ENCODE measurements around the gene FBLN5.
"Not testable (repeated sequence)": the region's sequence is repeated elsewhere in the genome, so short reads cannot be mapped to it uniquely, and the experiment has no call there.

FBLN5 gene

DNA sequence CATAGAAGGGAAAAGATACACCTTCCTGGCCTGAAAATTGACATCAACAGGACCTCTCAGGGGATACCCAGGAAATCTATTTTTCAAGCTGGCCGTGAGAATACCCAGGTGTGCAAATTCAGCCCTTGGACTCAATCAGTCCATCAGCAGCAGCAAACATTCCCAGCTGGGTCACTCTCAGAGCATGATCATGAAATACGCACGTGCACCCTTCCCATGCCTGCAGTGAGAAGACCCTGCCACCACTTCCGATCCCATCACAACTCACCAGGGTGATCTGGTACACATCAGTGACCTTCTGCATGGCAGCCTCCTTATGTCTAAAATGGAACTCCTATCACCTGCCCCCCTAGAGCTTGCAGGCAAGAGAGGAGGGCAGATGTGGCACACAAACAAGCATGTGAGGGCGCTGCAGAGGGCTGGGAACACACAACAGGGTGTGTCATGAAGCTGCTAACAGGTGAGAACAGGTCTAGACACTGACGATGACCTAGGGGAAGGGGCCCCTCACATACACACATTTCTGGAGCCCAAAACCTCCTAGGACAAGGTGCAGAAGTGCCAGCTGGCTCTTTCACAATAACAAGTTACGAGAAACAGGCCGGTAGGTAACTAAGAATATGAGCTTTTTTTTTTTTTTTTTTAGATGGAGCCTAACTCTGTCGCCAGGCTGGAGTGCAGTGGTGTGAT is 42.4 kb downstream of the FBLN5 start:
- DNase-seq (ENCODE audit: low spot score) = no peak

DNA sequence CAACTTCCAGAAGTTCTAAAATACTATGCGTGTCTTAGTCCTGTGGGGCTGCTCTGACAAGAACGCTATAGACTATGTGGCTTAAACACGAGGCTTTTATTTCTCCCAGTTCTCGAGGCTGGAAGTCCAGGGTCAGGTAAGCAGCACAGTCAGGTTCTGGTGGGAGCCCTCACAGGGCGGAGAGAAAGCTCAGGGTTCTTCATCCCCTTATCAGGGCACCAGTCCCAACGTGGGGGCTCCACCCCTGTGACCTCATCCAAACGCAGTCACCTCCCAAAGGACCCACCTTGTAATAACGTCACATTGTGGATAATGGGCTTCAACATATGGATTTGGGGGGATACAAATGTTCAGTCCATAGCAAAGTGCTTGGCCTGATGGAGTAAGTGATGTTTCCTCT is 43.0 kb downstream of the FBLN5 start:
- DNase-seq (ENCODE audit: low spot score) = no peak

DNA sequence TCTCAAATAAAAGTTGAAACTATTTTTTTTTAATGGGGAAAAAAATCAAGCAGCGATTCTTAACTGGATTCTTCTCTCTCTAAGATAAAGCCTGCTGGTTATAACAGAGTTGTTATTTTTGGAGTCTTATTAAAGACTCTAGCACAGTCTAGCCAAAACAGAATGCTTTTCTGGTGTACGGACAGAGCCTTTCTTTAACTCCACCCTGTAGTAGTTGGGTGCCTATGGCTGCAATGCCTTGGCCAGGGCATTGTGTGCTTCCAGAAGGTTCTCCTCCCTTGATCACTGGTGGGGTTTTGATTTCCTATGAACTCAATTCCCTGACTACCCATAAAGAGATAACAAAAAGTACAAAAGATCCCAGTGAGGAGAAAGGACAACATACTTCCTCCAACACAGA is 44.4 kb downstream of the FBLN5 start:
- DNase-seq (ENCODE audit: low spot score) = no peak

DNA sequence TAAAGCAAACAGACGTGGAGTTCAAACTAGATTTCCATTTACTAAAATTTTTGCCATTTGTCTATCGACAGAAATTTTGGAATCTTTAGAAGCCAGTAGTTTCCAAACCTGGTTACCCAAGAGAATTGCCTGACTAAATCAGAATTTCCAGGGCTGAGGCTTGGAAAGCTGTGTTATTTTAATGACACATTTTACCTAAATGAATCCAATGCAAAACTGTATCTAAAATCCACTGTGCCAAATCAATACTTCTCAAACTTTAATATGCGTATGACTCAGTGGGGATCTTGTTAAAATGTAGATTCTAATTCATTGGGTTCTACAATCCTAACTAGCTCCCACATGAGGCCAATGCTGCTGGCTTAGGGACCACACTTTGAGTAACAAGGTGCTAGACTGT is 45.2 kb downstream of the FBLN5 start:
- DNase-seq (ENCODE audit: low spot score) = no peak

DNA sequence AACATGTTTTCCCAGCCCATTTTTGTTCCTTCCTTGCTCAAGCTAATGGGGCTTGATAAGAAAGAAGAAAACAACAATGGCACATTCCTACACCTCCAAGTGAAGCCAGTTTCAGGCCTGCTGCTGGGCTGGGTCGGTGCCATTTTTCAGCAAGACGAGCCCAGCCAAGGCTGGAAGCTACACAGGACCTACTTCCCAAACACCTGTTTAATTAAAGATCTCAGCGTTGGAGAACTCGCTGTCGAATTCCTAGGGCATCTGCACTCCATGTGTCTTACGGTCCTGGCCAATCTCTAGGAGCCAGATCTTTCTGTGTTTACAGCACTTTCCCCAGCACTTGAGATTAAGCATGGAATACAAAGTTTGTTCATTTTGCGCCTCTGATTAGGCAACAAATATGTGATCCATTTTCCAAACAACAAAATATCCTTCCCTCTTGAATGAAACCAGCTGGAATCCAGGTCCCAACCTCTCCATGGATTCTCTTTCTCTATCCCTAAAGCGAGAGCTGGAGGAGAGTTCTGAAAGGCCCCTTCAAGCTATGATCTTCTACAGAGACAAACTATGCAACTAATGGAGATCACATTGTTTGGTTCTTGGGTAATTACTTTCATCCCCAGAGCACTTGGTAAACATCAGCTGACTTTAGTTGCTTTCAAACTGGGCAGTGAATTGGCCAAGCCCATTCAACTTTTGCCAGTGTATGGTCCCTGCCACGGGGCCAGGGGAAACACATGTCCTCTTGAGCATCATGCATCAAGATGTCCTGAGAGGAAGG is 45.9 kb downstream of the FBLN5 start:
- no peak for DNase-seq (ENCODE audit: low spot score)

DNA sequence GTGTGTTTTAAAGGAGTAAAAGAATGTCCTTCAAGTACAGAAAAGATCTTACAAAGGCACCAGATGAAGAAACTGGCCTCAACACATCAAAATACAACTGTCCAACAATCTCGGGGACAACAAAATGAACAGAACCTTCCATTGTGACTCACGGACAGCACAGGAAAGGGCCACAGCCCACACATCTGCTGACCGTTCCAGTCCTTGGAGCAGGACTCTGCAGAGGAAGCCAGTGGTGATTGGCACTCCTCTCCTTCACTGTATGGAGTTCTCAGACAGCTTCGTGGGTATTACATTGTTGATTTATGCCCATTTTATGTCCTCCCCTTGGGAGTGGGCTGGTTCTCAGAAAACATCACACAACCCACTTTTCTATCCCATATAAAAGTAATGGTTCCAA is 47.7 kb downstream of the FBLN5 start:
- DNase-seq (ENCODE audit: low spot score) = no peak

DNA sequence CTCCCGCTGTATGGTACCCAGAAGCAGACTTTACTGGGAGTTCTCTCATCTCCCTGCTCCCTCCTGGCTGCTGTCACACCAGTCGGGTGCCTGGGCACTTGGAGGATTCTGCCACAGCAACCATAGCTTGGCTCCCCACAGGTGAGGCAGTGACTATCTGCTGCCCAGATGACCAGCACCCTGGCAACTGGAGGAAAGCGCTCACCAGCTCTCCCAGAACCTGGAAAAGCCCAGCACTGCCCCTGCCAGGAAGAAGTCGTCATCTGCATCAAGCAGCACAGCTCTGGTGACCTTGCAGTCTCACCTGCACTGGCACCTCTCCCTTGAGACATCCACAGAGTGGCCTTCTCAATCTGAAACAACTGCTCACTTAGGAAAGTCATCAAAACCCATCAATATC is 48.3 kb downstream of the FBLN5 start:
- no peak for DNase-seq (ENCODE audit: low spot score)

DNA sequence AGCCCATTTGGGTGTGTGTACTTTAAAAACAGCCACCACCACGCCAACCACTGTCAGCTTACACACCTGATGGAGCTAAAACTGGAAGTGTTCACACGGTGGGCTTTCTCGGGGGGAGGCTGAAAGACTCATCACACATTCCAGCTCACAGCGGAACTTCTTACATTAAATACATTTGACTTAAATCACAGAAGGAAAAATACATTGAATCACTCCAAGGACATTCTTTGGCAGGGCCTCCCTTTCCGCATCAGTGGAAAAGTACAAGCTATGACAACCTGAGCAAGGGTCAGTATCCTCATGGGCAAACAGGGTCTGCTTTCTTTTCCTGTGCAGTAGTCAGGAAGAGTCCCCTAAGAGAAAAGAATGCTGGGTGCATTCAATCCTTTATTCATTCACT is 49.1 kb downstream of the FBLN5 start:
- no peak for DNase-seq (ENCODE audit: low spot score)

DNA sequence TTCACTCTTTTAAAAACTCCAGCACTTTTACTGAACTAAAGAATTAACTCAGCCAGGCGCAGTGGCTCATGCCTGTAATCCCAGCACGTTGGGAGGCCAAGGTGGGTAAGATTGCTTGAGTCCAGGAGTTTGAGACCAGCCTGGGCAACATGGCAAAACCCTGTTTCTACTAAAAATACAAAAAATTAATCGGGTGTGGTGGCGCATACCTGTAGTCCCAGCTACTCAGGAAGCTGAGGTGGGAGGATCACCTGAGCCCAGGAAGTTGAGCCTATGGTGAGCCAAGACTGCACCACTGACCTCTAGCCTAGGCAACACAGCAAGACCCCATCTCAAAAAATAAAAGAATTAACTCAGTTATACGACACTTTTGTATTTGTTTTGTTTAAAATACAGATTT is 49.8 kb downstream of the FBLN5 start:
- not testable (repeated sequence) for DNase-seq (ENCODE audit: low spot score)

DNA sequence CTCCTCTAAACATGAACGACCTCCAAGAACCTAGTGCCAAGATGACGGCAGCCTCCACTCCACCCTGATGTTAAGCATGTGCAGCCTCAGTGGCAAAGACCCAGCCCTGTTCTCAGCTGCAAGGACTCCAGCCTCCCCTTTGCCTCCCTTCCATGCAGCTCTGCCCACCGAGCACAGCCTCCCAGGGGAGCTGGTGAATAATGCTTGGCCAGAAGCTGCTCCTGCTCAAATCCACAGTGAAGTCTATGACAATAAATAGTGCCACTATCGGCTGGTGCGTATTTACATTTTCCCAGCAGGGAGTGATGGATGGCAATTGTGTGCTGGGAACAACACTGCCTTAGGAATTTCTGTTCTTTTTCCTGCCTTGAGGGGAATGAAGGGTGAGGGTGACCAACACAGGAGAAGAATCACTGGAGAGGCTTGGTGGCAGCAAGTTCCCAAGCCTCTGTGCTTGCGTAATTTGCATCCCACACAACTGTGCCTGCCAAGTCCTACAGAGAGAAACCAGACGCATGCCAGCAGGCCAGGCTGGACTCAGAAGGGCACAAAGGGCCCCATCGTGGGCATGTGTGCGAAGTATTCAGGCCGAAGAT is 50.3 kb downstream of the FBLN5 start:
- DNase-seq (ENCODE audit: low spot score) = no peak

DNA sequence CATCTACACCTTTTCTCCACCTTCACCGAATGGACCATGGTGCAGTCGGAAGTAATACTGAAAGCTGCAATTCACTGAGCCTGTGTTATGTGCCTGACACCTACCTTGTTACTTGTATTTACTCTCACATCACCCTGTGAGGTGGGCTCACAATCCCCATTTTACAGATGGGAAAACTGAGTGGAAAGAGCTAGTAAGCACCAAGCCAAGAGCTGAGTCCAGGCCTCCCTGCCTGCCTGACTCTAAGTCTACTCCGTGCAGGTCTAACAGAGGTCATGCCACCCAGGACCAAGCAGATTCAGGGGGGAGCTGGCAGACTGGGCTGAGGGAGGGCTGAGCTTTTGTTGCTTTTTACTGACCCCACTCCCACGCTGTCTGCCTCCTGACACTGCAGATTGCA is 51.1 kb downstream of the FBLN5 start:
- DNase-seq (ENCODE audit: low spot score) = no peak

DNA sequence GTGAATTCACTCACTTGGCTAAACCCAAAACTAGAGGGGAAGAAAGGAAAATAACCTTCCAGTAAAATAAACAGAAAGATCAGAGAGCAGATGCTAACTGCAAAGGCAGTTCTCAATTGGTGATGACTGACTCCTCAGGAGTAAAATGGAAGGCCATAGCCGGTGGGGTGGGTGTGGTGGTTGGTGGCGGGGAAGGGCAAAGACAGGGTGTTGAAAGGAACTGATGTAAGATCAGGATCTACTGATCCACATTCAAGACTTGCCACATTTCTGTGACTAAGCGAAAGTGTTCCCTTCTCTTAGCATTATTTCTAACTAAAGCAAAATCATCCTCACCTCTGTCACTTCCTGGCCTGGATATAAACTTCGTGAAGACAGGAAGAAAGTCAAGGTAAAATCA is 53.8 kb downstream of the FBLN5 start:
- no peak for DNase-seq (ENCODE audit: low spot score)

DNA sequence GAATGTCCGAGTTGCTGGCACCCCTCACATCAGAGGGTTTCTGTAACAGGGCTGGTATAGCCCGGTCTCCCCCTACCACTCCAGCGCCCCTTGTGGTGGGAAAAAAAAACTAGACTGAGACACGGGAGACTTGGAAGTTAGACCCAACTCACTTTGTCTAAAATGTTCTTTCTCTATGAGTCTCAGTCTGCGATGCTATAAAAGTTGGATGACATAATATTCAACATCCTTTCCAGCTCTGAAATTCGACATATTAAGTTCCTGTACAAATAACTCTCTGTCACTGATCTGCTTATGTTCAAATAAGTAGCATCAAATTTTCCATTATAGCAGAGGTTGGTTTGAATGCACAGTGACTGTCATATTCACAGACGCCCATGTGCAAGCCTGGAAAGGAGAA is 54.5 kb downstream of the FBLN5 start:
- no peak for DNase-seq (ENCODE audit: low spot score)

DNA sequence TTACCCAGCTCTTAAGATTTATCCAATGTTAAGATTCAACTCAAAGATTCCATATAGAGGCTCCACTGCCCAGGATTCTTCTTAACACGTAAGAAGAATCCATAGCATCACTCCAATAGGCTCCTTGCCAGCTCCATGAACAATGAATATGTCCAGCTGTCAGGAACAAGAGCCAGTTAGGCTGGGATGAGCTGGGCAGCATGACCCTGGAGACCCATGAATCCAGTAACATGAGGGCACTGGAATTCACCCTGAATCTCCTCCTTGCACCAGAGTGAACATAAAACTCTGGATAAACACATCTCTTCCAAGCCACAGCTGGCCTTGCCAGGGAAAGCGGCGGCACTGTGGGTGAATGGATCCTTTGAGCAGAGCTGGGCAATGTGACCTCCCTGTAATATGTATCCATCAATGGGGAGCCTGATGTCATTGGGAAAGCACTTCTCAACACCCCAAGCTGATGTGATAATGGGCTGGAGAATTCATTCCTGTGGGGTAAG is 55.7 kb downstream of the FBLN5 start:
- DNase-seq (ENCODE audit: low spot score) = no peak

DNA sequence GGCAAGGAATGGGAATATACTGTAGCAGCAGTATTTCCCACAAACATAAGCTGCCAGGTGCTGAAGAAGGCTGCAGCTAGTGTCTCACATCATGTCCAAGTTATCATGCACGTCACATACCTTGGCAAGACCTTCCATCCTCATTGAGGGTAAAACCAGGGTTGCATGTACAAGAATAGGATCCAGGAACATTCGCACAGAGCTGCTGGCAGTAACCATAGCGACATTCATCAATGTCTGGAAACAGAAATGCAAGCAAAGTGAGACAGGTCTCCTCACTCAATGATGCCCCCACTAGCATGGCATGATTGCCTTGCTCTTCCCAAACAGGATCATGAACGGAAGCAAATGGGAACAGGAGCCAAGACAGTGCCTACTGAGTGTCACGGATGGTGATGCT is 56.4 kb downstream of the FBLN5 start:
- no peak for DNase-seq (ENCODE audit: low spot score)

DNA sequence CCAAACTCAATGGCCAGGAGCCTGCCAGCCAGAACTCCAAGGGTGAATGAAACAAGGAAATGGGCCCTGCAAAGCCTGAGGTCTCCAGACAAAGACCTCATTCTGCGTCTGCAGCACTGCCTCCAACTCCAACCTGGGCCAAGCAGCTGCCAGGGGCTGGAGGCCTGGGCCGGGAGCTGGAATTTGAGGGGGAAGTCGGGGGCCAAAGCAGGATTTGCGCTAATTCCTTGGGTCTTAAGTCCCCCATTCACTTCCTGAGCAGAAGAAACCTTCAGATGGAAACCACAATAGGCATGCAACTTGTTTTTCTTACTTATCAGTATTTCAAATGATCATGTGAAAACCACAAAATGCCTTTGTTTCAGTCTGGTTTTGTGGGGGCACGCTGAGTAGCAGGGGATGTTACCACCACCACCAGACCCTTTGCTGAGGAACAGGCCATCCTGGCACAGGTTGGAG is 57.2 kb downstream of the FBLN5 start:
- no peak for DNase-seq (ENCODE audit: low spot score)

DNA sequence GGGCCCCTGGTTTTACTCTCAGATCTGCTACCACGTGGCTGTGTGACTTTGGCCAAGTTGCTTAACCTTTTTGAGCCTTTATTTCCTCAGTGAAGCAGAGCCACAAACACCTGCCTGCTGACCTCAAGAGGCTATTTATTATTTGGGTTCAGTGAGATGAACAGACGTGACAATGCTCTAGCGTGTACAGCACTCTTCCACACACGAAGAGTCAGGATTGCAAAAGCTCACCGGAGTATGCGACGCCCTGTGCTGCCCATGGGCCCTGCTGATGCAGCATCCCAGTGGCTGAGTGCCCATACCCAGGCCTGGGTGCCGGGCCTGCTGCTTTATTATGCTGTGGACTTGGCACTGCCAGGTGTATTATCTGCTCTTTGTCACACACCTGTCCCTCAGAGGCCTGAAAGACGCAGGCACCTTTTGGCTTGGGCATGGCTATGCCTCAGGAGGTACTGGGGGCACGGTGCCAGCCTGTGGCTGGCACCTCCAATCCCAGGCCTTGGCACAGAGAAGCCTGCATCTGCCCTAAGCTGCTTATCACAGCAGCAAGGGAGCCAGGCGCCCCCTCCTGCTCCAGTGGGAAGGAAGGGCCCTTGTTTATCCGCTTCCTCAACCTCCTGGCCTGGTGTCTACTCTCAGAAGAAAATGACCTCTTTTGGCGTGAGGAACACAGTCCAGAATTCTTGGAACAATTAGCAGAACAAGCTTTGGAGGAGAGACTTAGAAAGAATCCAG is 57.9 kb downstream of the FBLN5 start:
- no peak for DNase-seq (ENCODE audit: low spot score)

DNA sequence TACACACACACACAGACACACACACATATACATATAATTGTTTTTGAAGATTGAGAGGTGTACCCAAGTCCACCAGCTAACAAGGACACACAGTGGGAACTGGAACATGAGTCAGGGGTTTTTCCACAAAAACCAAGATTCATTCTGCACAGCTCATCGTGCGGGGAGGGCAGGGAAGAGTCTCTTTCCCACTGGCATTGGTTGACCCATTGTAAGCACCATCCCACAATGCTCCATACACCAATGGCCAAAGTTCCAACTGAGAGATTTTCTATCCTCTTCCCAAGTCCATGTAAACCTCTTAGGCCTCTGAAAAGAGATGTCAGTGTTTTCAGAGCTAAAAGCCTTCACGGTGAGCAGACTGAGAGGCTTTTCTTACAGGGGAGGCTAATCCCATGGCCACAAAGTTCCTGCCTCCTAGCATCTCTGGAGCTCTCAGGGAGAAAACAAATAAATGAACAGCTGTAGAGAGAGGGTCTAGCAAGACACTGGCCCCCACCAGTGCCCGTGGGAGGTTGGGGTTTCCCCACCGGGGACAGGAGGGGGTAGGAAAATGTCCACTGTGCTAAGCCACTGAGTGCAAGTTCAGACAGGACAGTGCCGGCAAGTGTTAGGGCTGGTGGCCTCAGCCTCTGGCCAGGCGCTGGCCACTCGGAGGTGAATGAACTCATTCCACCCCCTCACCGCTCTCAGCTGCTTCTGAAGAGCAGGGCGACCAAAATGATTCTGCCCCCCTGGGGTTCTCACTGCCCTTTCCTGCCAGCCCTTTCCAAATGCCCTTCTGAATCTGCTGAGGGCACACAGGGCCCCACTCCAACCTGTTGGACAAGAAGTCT is 58.6 kb downstream of the FBLN5 start:
- peak; percentile 59 for DNase-seq (ENCODE audit: low spot score)

DNA sequence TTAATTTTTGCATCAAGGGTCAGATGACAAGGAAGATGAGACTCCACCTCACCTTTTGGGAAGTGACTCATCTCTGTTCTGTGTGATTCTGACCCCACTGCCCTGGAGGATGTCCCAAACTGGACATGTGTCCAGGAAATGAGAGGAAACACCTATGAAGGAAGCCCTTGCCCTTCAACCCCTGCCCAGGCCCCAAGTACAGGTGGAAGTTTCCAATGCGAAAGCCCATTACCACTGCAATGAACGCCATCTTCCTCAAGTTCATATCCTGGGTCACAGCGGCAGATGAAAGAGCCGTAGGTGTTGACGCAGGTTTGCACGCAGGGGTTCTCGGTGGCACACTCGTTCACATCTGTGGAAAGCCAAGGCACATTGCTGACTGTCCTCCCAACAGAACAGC is 60.5 kb downstream of the FBLN5 start:
- no peak for DNase-seq (ENCODE audit: low spot score)

DNA sequence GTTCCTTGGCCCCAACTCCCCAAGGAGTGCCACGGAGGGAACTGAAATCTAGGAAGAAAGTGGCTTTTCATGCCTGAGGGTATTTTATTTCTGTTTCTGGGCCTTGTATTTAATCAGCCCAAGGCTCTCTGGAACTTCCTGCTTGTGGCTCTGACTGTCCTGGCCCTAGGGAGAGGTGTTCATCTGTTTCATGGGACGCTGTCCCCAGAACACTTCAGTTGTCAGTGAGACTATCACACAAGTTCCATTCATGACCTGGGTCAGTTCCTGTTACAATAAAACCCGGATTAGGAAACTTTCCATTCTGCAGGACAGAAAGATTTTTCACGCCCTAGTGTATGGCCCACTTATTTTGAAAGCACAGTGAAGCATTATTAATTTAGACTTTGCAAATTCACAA is 61.7 kb downstream of the FBLN5 start:
- no peak for DNase-seq (ENCODE audit: low spot score)

DNA sequence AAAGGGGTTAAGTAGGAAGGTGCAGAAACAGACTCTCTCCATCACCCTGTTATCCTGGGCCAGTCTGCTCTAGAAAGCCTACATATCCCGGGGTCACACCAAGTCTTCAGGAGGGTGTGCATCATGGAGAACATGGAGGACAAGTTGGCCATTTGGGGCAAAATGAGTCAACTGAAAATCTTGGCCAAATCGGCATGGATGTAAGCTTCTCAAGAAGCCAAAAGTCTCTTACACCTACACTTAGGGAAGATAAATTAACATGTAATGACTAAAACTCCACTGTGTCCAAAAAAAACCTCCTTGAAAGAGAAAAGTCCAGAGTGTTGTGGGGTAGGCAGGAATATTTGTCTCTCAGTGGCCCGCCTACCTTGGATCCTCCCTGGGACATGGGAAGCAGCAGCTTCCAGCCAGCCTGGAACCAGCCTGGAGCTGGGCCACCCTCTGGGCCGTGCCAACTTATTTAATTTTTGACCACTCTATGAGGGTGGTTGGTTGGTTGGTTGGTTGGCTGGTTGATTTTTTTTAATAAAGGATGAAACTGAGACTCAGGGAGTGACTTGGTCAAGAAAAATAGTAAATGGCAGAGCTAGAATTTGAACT is 62.3 kb downstream of the FBLN5 start:
- DNase-seq (ENCODE audit: low spot score) = no peak
